Dendritic cell treated with granulocyte-macrophage colony-stimulating factor and Interleukin-4, amounts not matched to agents 40 ng/mL and 50 ng/mL, for 4 days (primary cell): ENCODE data around the gene LAMA4.
"Not testable (repeated sequence)": the region's sequence is repeated elsewhere in the genome, so short reads cannot be mapped to it uniquely, and the experiment has no call there.

Experiments
- H3K27ac Mint-ChIP-seq: one replicate; pipeline ENCODE4 v1.8.0; 2022; ENCODE audit warnings: mild to moderate bottlenecking, mixed read lengths
- H3K27me3 Mint-ChIP-seq: one replicate; pipeline ENCODE4 v1.8.0; 2022; ENCODE audit warnings: mild to moderate bottlenecking, mixed read lengths
- H3K36me3 Mint-ChIP-seq: one replicate; pipeline ENCODE4 v1.8.0; 2022; ENCODE audit warnings: low read depth, mixed read lengths
- H3K4me1 Mint-ChIP-seq: one replicate; pipeline ENCODE4 v1.8.0; 2022; ENCODE audit warnings: low read depth, mixed read lengths
- H3K4me3 Mint-ChIP-seq: one replicate; pipeline ENCODE4 v1.8.0; 2022; ENCODE audit warnings: mild to moderate bottlenecking, moderate library complexity, mixed read lengths
- H3K9me3 Mint-ChIP-seq: one replicate; pipeline ENCODE4 v1.8.0; 2022; ENCODE audit warnings: mixed read lengths
- intact Hi-C: fragments of 100-400 bp; cut with micrococcal nuclease; formaldehyde crosslinking; loops from one replicate; pipeline ENCODE4 v1.15.0; 2022

LAMA4 gene

GRCh38 chr6:112139052-112139451, 115.3 kb downstream of the LAMA4 start:
- no peaks in the 10 kb centered on the region for H3K4me1 Mint-ChIP-seq
- intact Hi-C loops, result no loop called here

GRCh38 chr6:112130878-112131277, 123.5 kb downstream of the LAMA4 start:
- Mint-ChIP-seq H3K27ac (no peak overlapping the region), H3K27me3 (peaks cover 36% of the 10 kb centered on the region), H3K36me3 (no peaks in the 10 kb centered on the region), H3K9me3 (no peaks in the 10 kb centered on the region), H3K4me3 (no peak overlapping the region), H3K4me1 (no peaks in the 10 kb centered on the region)
- intact Hi-C loops, result no loop called here

More at GRCh38 chr6:112139052-112139451, 115.3 kb downstream of the LAMA4 start:
- Mint-ChIP-seq H3K27me3 (peaks cover 3% of the 10 kb centered on the region), H3K36me3 (no peaks in the 10 kb centered on the region), H3K4me3 (no peak overlapping the region), H3K27ac (no peak overlapping the region), H3K9me3 (no peaks in the 10 kb centered on the region)

DNA sequence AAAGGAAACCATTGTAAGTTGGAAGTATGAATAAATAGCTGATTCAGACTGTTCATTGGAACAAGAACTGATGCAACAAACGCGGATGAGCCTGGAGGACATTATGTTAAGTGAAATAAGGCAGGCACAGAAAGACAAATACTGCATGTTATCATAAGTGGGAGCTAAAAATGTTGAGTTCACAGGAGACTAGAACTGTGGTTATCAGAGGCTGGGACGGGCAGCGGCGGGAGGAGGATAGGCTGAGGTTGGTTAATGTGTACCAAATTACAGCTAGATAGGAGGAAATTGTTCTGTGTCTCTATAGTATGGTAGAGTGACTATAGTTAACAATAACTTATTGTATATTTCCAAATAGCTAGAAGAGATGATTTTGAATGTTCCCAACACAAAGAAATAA, 126.2 kb downstream of the LAMA4 start:
- H3K4me3 Mint-ChIP-seq, result no peak overlapping the region
- intact Hi-C loops, result no loop called here
- H3K9me3 Mint-ChIP-seq, result no peaks in the 10 kb centered on the region

GRCh38 chr6:112123982-112124381, 130.4 kb downstream of the LAMA4 start:
- no peak overlapping the region for H3K27ac Mint-ChIP-seq
- H3K27me3 Mint-ChIP-seq, result peaks cover 57% of the 10 kb centered on the region

More for the DNA sequence above, 126.2 kb downstream of the LAMA4 start:
- H3K36me3 Mint-ChIP-seq, result no peaks in the 10 kb centered on the region
- no peak overlapping the region for H3K27ac Mint-ChIP-seq
- H3K4me1 Mint-ChIP-seq, result peaks cover 6% of the 10 kb centered on the region
- peaks cover 60% of the 10 kb centered on the region for H3K27me3 Mint-ChIP-seq

GRCh38 chr6:112122756-112123155, 131.6 kb downstream of the LAMA4 start:
- Mint-ChIP-seq H3K4me1 (peaks cover 20% of the 10 kb centered on the region), H3K27ac (no peak overlapping the region), H3K27me3 (peaks cover 52% of the 10 kb centered on the region), H3K4me3 (no peak overlapping the region), H3K9me3 (no peaks in the 10 kb centered on the region), H3K36me3 (no peaks in the 10 kb centered on the region)
- intact Hi-C loops, result no loop called here

More at GRCh38 chr6:112123982-112124381, 130.4 kb downstream of the LAMA4 start:
- no peak overlapping the region for H3K4me3 Mint-ChIP-seq
- H3K9me3 Mint-ChIP-seq, result no peaks in the 10 kb centered on the region
- H3K4me1 Mint-ChIP-seq, result peaks cover 17% of the 10 kb centered on the region
- intact Hi-C loops, result no loop called here
- no peaks in the 10 kb centered on the region for H3K36me3 Mint-ChIP-seq

- Mint-ChIP-seq H3K4me1 (peaks cover 32% of the 10 kb centered on the region), H3K36me3 (no peaks in the 10 kb centered on the region), H3K27me3 (peaks cover 41% of the 10 kb centered on the region), H3K27ac (peak overlapping the region; percentile 10), H3K9me3 (no peaks in the 10 kb centered on the region), H3K4me3 (no peak overlapping the region)
- intact Hi-C loops, result no loop called here
Observed at GRCh38 chr6:112118034-112118433, 136.3 kb downstream of the LAMA4 start.

DNA sequence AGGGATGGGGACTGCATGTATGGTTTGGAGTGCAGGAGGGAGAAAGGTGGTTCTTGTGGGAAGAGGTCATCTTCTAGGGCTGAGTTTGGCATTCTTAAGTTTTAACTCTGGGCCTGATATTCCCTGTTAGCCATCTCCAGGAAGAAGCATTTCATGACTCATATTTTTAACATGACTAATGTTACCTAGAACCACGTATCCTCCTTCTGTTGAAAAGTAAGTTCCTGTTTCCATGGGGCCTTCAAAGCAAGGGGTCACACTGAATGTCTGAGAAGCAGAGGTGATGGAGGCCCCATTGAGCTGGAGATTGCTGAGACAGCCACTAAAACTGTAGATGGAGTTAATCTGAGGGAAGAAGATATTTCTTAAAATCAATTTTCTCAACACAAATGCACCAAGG, 136.8 kb downstream of the LAMA4 start:
- H3K4me3 Mint-ChIP-seq, result no peak overlapping the region
- H3K4me1 Mint-ChIP-seq, result peaks cover 29% of the 10 kb centered on the region
- no peaks in the 10 kb centered on the region for H3K9me3 Mint-ChIP-seq
- peaks cover 41% of the 10 kb centered on the region for H3K27me3 Mint-ChIP-seq
- intact Hi-C loops, result no loop called here
- no peaks in the 10 kb centered on the region for H3K36me3 Mint-ChIP-seq
- H3K27ac Mint-ChIP-seq, result peak overlapping the region; percentile 10

- Mint-ChIP-seq H3K27me3 (peaks cover 41% of the 10 kb centered on the region), H3K9me3 (no peaks in the 10 kb centered on the region), H3K27ac (no peak overlapping the region), H3K4me1 (peaks cover 32% of the 10 kb centered on the region), H3K36me3 (no peaks in the 10 kb centered on the region), H3K4me3 (no peak overlapping the region)
- intact Hi-C loops, result no loop called here
Observed at GRCh38 chr6:112116221-112116620, 138.1 kb downstream of the LAMA4 start.

DNA sequence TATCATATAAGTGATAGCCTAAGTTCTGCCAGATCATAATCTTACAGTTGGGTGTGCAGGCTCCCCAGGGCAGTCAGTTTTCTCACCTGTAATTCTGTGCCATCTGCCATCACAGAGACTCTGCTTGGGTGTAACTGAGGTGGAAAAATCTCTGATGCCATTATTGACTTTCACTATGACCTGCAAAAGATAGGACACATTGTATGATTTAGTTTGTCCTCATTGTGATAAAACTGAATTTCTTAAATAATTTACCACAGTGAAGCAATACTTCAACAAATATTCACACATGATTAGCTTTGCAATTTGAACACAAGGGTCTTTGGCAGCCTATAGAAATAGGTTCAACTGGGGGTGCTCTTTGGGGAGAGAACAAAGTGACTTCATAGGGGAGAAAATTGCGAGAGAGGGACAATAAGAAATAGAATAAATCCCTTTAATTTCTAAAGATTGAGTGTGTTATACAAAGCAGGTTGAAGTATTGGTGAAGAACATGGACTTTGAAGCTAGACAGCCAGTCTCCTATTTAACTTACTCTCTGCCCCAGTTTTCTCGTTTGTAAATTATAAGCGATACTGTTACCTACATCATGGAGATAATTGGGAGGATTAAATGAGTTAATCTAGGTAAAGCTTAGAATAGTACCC, 139.7 kb downstream of the LAMA4 start:
- no peak overlapping the region for H3K27ac Mint-ChIP-seq

GRCh38 chr6:112113918-112114317, 140.4 kb downstream of the LAMA4 start:
- peaks cover 40% of the 10 kb centered on the region for H3K27me3 Mint-ChIP-seq
- peaks cover 32% of the 10 kb centered on the region for H3K4me1 Mint-ChIP-seq
- no peaks in the 10 kb centered on the region for H3K9me3 Mint-ChIP-seq
- intact Hi-C loops, result no loop called here
- no peak overlapping the region for H3K4me3 Mint-ChIP-seq
- H3K27ac Mint-ChIP-seq, result no peak overlapping the region
- H3K36me3 Mint-ChIP-seq, result no peaks in the 10 kb centered on the region

More for the DNA sequence above, 139.7 kb downstream of the LAMA4 start:
- Mint-ChIP-seq H3K4me3 (no peak overlapping the region), H3K4me1 (peaks cover 32% of the 10 kb centered on the region), H3K27me3 (peaks cover 39% of the 10 kb centered on the region), H3K9me3 (no peaks in the 10 kb centered on the region), H3K36me3 (no peaks in the 10 kb centered on the region)
- intact Hi-C loops, result no loop called here

DNA sequence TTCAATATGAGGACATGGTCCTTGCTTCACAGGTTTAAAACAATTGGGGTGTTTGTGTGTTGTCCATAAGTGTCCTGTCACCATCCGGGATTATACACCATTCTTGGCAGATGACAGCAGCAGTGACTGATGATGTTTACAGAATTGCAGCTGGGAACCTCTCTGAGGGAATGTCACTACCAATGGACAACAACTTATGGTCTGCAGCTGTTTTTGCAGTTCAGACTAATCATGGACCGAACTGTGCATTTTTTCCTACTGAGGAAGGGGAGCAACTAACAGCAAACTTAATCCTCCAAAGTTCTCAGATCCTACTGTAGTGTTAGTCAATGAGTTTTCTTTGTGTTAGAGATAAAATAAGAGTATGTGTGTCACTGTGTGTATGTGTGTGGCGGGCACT, 140.9 kb downstream of the LAMA4 start:
- intact Hi-C loops, result no loop called here
- peaks cover 40% of the 10 kb centered on the region for H3K27me3 Mint-ChIP-seq
- peaks cover 32% of the 10 kb centered on the region for H3K4me1 Mint-ChIP-seq
- no peaks in the 10 kb centered on the region for H3K36me3 Mint-ChIP-seq
- no peaks in the 10 kb centered on the region for H3K9me3 Mint-ChIP-seq
- no peak overlapping the region for H3K4me3 Mint-ChIP-seq
- H3K27ac Mint-ChIP-seq, result no peak overlapping the region

- Mint-ChIP-seq H3K36me3 (no peaks in the 10 kb centered on the region), H3K27ac (no peak overlapping the region), H3K27me3 (peaks cover 39% of the 10 kb centered on the region), H3K4me3 (no peak overlapping the region), H3K4me1 (peaks cover 9% of the 10 kb centered on the region), H3K9me3 (peaks cover 9% of the 10 kb centered on the region)
- intact Hi-C loops, result no loop called here
Observed at GRCh38 chr6:112109262-112109661, 145.1 kb downstream of the LAMA4 start.

- Mint-ChIP-seq H3K9me3 (peaks cover 9% of the 10 kb centered on the region), H3K27ac (no peak overlapping the region), H3K4me3 (no peak overlapping the region), H3K27me3 (peaks cover 25% of the 10 kb centered on the region), H3K4me1 (no peaks in the 10 kb centered on the region), H3K36me3 (no peaks in the 10 kb centered on the region)
- intact Hi-C loops, result no loop called here
Observed at GRCh38 chr6:112106562-112106961, 147.8 kb downstream of the LAMA4 start.

DNA sequence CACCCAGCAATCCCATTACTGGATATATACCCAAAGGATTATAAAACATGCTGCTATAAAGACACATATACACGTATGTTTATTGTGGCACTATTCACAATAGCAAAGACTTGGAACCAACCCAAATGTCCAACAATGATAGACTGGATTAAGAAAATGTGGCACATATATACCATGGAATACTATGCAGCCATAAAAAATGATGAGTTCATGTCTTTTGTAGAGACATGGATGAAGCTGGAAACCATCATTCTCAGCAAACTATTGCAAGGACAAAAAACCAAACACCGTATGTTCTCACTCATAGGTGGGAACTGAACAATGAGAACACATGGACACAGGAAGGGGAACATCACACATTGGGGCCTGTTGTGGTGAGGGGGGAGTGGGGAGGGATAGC, 148.3 kb downstream of the LAMA4 start:
- intact Hi-C loops, H3K27ac Mint-ChIP-seq, H3K4me1 Mint-ChIP-seq, H3K36me3 Mint-ChIP-seq, H3K9me3 Mint-ChIP-seq, H3K4me3 Mint-ChIP-seq: not testable (repeated sequence)
- peaks cover 24% of the 10 kb centered on the region for H3K27me3 Mint-ChIP-seq

DNA sequence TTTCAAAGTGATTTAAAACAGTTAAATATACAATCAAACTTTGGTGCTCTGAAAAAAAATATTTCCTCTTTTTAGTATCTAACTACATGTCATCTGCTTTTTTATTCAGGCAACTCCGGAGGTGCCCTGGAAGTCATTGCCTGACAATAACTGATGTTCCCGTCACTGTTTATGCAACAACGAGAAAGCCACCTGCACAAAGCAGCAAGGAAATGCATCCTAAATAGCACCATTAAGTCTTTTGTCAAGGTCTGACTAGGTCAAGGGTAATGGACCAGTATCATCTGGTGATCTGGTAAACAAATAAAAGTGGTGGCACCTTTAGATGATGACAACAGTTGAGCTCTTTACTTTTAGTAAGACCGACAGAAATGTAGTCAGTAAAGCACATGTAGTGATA, 153.8 kb downstream of the LAMA4 start:
- peaks cover 9% of the 10 kb centered on the region for H3K9me3 Mint-ChIP-seq
- H3K4me3 Mint-ChIP-seq, result no peak overlapping the region
- H3K36me3 Mint-ChIP-seq, result no peaks in the 10 kb centered on the region
- intact Hi-C loops, result no loop called here
- H3K27ac Mint-ChIP-seq, result no peak overlapping the region
- peaks cover 14% of the 10 kb centered on the region for H3K27me3 Mint-ChIP-seq
- no peaks in the 10 kb centered on the region for H3K4me1 Mint-ChIP-seq
